ENCODE measurements around the gene ZFPL1.

GRCh38 chr11:65056999-65057398, 27.0 kb upstream of the ZFPL1 start:
- TF ChIP-seq POLR2A (IDR thresholded peaks at IDR 0.05): no peak
- no peak for TF ChIP-seq CTCF (IDR thresholded peaks at IDR 0.05)
